Measurements from ENCODE around the gene IPCEF1.

GRCh38 chr6:154247119-154247861 is 109.3 kb downstream of the IPCEF1 start:
- TF ChIP-seq CTCF (conservative IDR thresholded peaks at IDR 0.05; ENCODE audit: low read length) (no peak), EZH2phosphoT487 (IDR thresholded peaks at IDR 0.05; ENCODE audit: borderline replicate concordance) (no peak)
